Thyroid gland (tissue), 4 donors: Measurements from ENCODE around the gene GALR3.
A peak's percentile ranks its signal among the peaks of the same experiment; 100 is the strongest.

Experiments used
- POLR2A ChIP-seq, 2 donors: fragments of 450-650 bp; IDR thresholded peaks; one replicate each; pipeline ENCODE4 v1.6.1; 2017; ENCODE audit warnings: antibody characterized with exemption in 2 of 2, mild to moderate bottlenecking in 2 of 2, moderate library complexity in 1 of 2
- TF ChIP-seq, protein P1 (sequence below), 6 experiments: fragments of 200-600 bp in 3 of 6; fragments of 450-650 bp in 3 of 6; sonication (generic) in 3 of 6; IDR thresholded peaks; one replicate each; pipeline ENCODE4 v1.5.1; 2016 to 2019; ENCODE audit warnings: antibody characterized with exemption in 6 of 6, mild to moderate bottlenecking in 2 of 6, inconsistent platforms in 1 of 6, moderate library complexity in 1 of 6

DNA sequence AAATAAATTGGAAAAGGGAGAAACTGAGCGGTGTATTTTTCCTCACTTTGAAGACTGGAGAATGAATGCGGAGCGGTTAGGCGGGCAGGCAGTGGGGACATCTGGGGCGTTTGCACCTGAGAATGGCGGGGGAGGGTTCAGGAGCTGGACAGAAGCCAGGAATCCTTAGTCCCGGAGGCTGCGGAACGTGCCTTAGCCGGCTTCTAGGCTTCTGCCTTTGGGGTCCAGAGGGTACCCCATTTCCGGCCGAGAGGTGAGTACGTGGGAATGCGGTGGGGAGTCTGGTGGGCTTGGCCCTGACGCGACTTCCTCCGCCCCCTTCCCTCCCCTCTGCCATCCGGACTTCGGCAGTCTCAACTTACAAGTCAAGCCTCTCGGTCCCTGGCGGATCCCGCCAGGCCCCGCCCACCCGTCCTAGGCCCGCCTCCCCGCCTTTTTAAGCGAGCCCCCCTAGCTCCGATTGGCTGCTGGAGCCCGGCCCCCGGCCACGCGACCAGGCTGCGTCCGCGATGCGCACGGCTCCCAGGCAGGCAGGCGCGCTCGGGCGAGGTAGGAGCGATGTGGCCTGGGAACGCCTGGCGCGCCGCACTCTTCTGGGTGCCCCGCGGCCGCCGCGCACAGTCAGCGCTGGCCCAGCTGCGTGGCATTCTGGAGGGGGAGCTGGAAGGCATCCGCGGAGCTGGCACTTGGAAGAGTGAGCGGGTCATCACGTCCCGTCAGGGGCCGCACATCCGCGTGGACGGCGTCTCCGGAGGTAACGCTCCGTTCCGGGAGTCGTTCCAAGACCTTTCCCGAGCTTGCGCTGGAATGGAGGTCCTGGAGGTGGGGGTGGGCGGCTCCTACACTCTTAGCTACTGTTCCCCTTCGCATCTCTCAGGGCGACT, 15.5 kb upstream of the GALR3 start, which contains the start of gene GCAT:
- TF ChIP-seq, protein P1, sequence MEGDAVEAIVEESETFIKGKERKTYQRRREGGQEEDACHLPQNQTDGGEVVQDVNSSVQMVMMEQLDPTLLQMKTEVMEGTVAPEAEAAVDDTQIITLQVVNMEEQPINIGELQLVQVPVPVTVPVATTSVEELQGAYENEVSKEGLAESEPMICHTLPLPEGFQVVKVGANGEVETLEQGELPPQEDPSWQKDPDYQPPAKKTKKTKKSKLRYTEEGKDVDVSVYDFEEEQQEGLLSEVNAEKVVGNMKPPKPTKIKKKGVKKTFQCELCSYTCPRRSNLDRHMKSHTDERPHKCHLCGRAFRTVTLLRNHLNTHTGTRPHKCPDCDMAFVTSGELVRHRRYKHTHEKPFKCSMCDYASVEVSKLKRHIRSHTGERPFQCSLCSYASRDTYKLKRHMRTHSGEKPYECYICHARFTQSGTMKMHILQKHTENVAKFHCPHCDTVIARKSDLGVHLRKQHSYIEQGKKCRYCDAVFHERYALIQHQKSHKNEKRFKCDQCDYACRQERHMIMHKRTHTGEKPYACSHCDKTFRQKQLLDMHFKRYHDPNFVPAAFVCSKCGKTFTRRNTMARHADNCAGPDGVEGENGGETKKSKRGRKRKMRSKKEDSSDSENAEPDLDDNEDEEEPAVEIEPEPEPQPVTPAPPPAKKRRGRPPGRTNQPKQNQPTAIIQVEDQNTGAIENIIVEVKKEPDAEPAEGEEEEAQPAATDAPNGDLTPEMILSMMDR (IDR thresholded peaks at IDR 0.05): no peak
- TF ChIP-seq POLR2A (IDR thresholded peaks at IDR 0.05): peak; percentile 10 to 93
